GM12878 (cell line): Measurements from ENCODE around the gene PTPN2.

Experiments used
- BHLHE40 ChIP-seq, 2 experiments: fragments of 450-650 bp in 1 of 2; IDR thresholded peaks; 2 replicates each; pipeline ENCODE4 v1.6.1; 2011 to 2017; ENCODE audit warnings: low read depth in 2 of 2, borderline replicate concordance in 1 of 2, improper control_type of control experiment in 1 of 2, low read length in 1 of 2, mild to moderate bottlenecking in 1 of 2
- IKZF1 ChIP-seq: fragments of 450-650 bp; conservative IDR thresholded peaks from 2 replicates; pipeline ENCODE4 v1.6.1; 2017; ENCODE audit warnings: antibody characterized with exemption, mild to moderate bottlenecking
- NBN ChIP-seq: fragments of 450-650 bp; IDR thresholded peaks from 2 replicates; pipeline ENCODE4 v1.6.1; 2016
- NFXL1 ChIP-seq: fragments of 450-650 bp; IDR thresholded peaks from 2 replicates; pipeline ENCODE4 v1.6.1; 2017; ENCODE audit warnings: antibody characterized with exemption, mild to moderate bottlenecking, borderline replicate concordance
- NFYB ChIP-seq: IDR thresholded peaks from 2 replicates; pipeline ENCODE4 v1.6.1; 2011; ENCODE audit warnings: low read depth, mild to moderate bottlenecking, low read length, improper control_type of control experiment, moderate library complexity; ENCODE audit not compliant: insufficient read depth
- POLR2AphosphoS5 ChIP-seq: IDR thresholded peaks from 2 replicates; pipeline ENCODE4 v1.6.1; 2011; ENCODE audit warnings: mild to moderate bottlenecking, low read length, inconsistent platforms
- RAD21 ChIP-seq: IDR thresholded peaks from 2 replicates; pipeline ENCODE4 v1.6.1; 2011; ENCODE audit warnings: mild to moderate bottlenecking, low read depth, low read length, moderate library complexity; ENCODE audit not compliant: insufficient read depth
- SMAD1 ChIP-seq: fragments of 450-650 bp; IDR thresholded peaks from 2 replicates; pipeline ENCODE4 v1.6.1; 2018; ENCODE audit warnings: mild to moderate bottlenecking, low read depth; ENCODE audit not compliant: partially characterized antibody
- SREBF2 ChIP-seq: IDR thresholded peaks from 2 replicates; pipeline ENCODE4 v1.6.1; 2012; ENCODE audit warnings: mild to moderate bottlenecking, low read length
- ZZZ3 ChIP-seq: IDR thresholded peaks from 2 replicates; pipeline ENCODE4 v1.6.1; 2011; ENCODE audit warnings: low read depth; ENCODE audit not compliant: control insufficient read depth, insufficient read length
- TF ChIP-seq, protein P1 (sequence below), 3 experiments: IDR thresholded peaks in 2 of 3; conservative IDR thresholded peaks in 1 of 3; 2 replicates each; pipeline ENCODE4 v1.5.1; 2011; ENCODE audit warnings: low read depth in 3 of 3, low read length in 3 of 3, mild to moderate bottlenecking in 3 of 3, control low read depth in 2 of 3, moderate library complexity in 2 of 3, inconsistent platforms in 1 of 3, mixed read lengths in 1 of 3; ENCODE audit not compliant: control insufficient read depth in 2 of 3, insufficient read depth in 1 of 3; ENCODE audit errors: extremely low read depth in 1 of 3
- TF ChIP-seq, protein P2 (sequence below): fragments of 450-650 bp; IDR thresholded peaks from 2 replicates; pipeline ENCODE4 v1.6.1; 2017; ENCODE audit warnings: mild to moderate bottlenecking

- TF ChIP-seq BHLHE40 (IDR thresholded peaks at IDR 0.05; ENCODE audit: borderline replicate concordance in 1 of 2, low read depth in 2 of 2, low read length in 1 of 2) (no peak), NFYB (no peak), POLR2AphosphoS5 (no peak), IKZF1 (no peak), SREBF2 (no peak), NBN (no peak), RAD21 (no peak), SMAD1 (no peak), NFXL1 (no peak), ZZZ3 (no peak)
- TF ChIP-seq, protein P1, sequence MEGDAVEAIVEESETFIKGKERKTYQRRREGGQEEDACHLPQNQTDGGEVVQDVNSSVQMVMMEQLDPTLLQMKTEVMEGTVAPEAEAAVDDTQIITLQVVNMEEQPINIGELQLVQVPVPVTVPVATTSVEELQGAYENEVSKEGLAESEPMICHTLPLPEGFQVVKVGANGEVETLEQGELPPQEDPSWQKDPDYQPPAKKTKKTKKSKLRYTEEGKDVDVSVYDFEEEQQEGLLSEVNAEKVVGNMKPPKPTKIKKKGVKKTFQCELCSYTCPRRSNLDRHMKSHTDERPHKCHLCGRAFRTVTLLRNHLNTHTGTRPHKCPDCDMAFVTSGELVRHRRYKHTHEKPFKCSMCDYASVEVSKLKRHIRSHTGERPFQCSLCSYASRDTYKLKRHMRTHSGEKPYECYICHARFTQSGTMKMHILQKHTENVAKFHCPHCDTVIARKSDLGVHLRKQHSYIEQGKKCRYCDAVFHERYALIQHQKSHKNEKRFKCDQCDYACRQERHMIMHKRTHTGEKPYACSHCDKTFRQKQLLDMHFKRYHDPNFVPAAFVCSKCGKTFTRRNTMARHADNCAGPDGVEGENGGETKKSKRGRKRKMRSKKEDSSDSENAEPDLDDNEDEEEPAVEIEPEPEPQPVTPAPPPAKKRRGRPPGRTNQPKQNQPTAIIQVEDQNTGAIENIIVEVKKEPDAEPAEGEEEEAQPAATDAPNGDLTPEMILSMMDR (IDR thresholded peaks at IDR 0.05 in 2 of 3, conservative IDR thresholded peaks at IDR 0.05 in 1 of 3; ENCODE audit: control insufficient read depth in 2 of 3, extremely low read depth in 1 of 3, insufficient read depth in 1 of 3, low read depth in 3 of 3, low read length in 3 of 3): no peak
- TF ChIP-seq, protein P2, sequence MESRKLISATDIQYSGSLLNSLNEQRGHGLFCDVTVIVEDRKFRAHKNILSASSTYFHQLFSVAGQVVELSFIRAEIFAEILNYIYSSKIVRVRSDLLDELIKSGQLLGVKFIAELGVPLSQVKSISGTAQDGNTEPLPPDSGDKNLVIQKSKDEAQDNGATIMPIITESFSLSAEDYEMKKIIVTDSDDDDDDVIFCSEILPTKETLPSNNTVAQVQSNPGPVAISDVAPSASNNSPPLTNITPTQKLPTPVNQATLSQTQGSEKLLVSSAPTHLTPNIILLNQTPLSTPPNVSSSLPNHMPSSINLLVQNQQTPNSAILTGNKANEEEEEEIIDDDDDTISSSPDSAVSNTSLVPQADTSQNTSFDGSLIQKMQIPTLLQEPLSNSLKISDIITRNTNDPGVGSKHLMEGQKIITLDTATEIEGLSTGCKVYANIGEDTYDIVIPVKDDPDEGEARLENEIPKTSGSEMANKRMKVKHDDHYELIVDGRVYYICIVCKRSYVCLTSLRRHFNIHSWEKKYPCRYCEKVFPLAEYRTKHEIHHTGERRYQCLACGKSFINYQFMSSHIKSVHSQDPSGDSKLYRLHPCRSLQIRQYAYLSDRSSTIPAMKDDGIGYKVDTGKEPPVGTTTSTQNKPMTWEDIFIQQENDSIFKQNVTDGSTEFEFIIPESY: no peak
Observed at GRCh38 chr18:12930376-12930775, 46.3 kb upstream of the PTPN2 start.
